A549 (cell line): ENCODE data around the gene AMOTL1. TPM values are rescaled to one million over a fixed set of nuclear protein-coding genes. Genes with fewer than 3 reads are reported as not detected.

Source experiments
- ATAC-seq, 2 experiments: fragments of 200-7000 bp in 1 of 2; fragments of >200 bp in 1 of 2; cut with Nextera tagmentation in 1 of 2; cut with Tn5 transposase in 1 of 2; 3 replicates each; pipeline versions ENCODE4 v1.8.0 to v1.9.1; 2018 to 2020; ENCODE audit warnings: mild to moderate bottlenecking in 1 of 2, moderate library complexity in 1 of 2
- CTCF ChIA-PET: fragments of 300-600 bp; sonication (Branson Sonifier 250); formaldehyde crosslinking; extraction: SDS; loops from one replicate; lab custom pipeline; 2021; ENCODE audit warnings: antibody characterized with exemption, inconsistent platforms; lab: Yijun Ruan, JAX
- POLR2A ChIA-PET: fragments of 350-600 bp; formaldehyde crosslinking; extraction: SDS; loops from one replicate; lab custom pipeline; 2021; ENCODE audit warnings: antibody characterized with exemption, inconsistent platforms; lab: Yijun Ruan, JAX
- DNase-seq, 2 experiments: peaks; one replicate each; pipeline versions ENCODE4 v3.0.0 to v3.0.0-alpha.2; 2011 to 2016; ENCODE audit warnings: low read depth in 1 of 2, low spot score in 1 of 2
- FAIRE-seq: peaks from 2 replicates; lab custom pipeline; 2011; peaks lifted over from hg19 to GRCh38; lab: Jason Lieb, UNC
- H3K27ac ChIP-seq, 2 experiments: fragments of >200 bp; sonication (Bioruptor Twin); formaldehyde crosslinking; 3 replicates each; pipeline ENCODE4 v1.5.1; 2016 to 2017
- H3K4me1 ChIP-seq: fragments of >200 bp; sonication (Bioruptor Twin); formaldehyde crosslinking; 3 replicates; pipeline ENCODE4 v1.6.1; 2016
- H3K4me2 ChIP-seq: fragments of >200 bp; sonication (Bioruptor Twin); formaldehyde crosslinking; 3 replicates; pipeline ENCODE4 v1.6.1; 2016
- H3K4me3 ChIP-seq: fragments of >200 bp; sonication (Bioruptor Twin); formaldehyde crosslinking; 3 replicates; pipeline ENCODE4 v1.5.1; 2016
- H3K9me3 ChIP-seq: fragments of >200 bp; sonication (Bioruptor Twin); formaldehyde crosslinking; 3 replicates; pipeline ENCODE4 v1.6.1; 2016
- CBX2 ChIP-seq: fragments of 200-600 bp; sonication (generic); IDR thresholded peaks from 2 replicates; pipeline ENCODE4 v1.6.1; 2016; ENCODE audit warnings: low read depth, mild to moderate bottlenecking, borderline replicate concordance
- CBX8 ChIP-seq: fragments of 200-600 bp; sonication (generic); IDR thresholded peaks from 2 replicates; pipeline ENCODE4 v1.6.1; 2016
- CEBPB ChIP-seq, 2 experiments: fragments of >200 bp in 1 of 2; sonication (Bioruptor Twin) in 1 of 2; formaldehyde crosslinking in 1 of 2; IDR thresholded peaks; 2 replicates each; pipeline ENCODE4 v1.6.1; 2012 to 2016
- CTCF ChIP-seq: fragments of >200 bp; sonication (Bioruptor Twin); formaldehyde crosslinking; IDR thresholded peaks from 3 replicates; pipeline ENCODE4 v1.5.1; 2016
- FOSL2 ChIP-seq, 2 experiments: fragments of 450-650 bp in 1 of 2; fragments of >200 bp in 1 of 2; sonication (Bioruptor Twin) in 1 of 2; formaldehyde crosslinking; IDR thresholded peaks; 2 replicates each; pipeline versions ENCODE4 v1.5.0 to v1.6.1; 2016 to 2020; ENCODE audit warnings: mild to moderate bottlenecking in 1 of 2, moderate library complexity in 1 of 2
- HDAC2 ChIP-seq: fragments of 200-600 bp; sonication (generic); IDR thresholded peaks from 2 replicates; pipeline ENCODE4 v1.6.1; 2016
- HEYL ChIP-seq: fragments of 250-450 bp; sonication (Bioruptor Pico); IDR thresholded peaks from 2 replicates; pipeline ENCODE4 v1.8.0; 2021; ENCODE audit warnings: mild to moderate bottlenecking, moderate library complexity
- HOXB13 ChIP-seq: fragments of 250-450 bp; sonication (Bioruptor Pico); IDR thresholded peaks from 2 replicates; pipeline ENCODE4 v1.5.0; 2020; ENCODE audit warnings: low read depth, mild to moderate bottlenecking, moderate library complexity
- MAX ChIP-seq: IDR thresholded peaks from 2 replicates; pipeline ENCODE4 v1.6.1; 2012
- MAZ ChIP-seq: fragments of 150-350 bp; IDR thresholded peaks from 2 replicates; pipeline ENCODE4 v1.6.1; 2014; ENCODE audit warnings: antibody characterized with exemption, low read depth, low read length, borderline replicate concordance
- MYC ChIP-seq: IDR thresholded peaks from 2 replicates; pipeline ENCODE4 v1.6.1; 2012; ENCODE audit warnings: mild to moderate bottlenecking, inconsistent platforms, low read length, improper control_type of control experiment, borderline replicate concordance
- NR3C1 ChIP-seq: fragments of >200 bp; sonication (Bioruptor Twin); formaldehyde crosslinking; IDR thresholded peaks from 3 replicates; pipeline ENCODE4 v1.6.1; 2017
- PHF8 ChIP-seq: fragments of 200-600 bp; sonication (generic); IDR thresholded peaks from 2 replicates; pipeline ENCODE4 v1.6.1; 2016; ENCODE audit warnings: low read depth, mild to moderate bottlenecking, antibody characterized with exemption, moderate library complexity, borderline replicate concordance
- POLR2A ChIP-seq: IDR thresholded peaks from 2 replicates; pipeline ENCODE4 v1.6.1; 2012; ENCODE audit warnings: mild to moderate bottlenecking, low read length
- POLR2AphosphoS2 ChIP-seq: conservative IDR thresholded peaks from 2 replicates; pipeline ENCODE4 v1.6.1; 2012; ENCODE audit warnings: low read length, improper control_type of control experiment, inconsistent platforms
- RAD21 ChIP-seq, 2 experiments: fragments of >200 bp in 1 of 2; sonication (Bioruptor Twin) in 1 of 2; formaldehyde crosslinking in 1 of 2; IDR thresholded peaks in 1 of 2; conservative IDR thresholded peaks in 1 of 2; 2 replicates in 1 of 2; 3 replicates in 1 of 2; pipeline ENCODE4 v1.6.1; 2012 to 2018; ENCODE audit warnings: inconsistent platforms in 1 of 2
- RARB ChIP-seq: fragments of 250-450 bp; sonication (Bioruptor Pico); IDR thresholded peaks from 2 replicates; pipeline ENCODE4 v1.8.0; 2021; ENCODE audit warnings: mild to moderate bottlenecking, moderate library complexity
- RCOR1 ChIP-seq: fragments of 150-350 bp; IDR thresholded peaks from 2 replicates; pipeline ENCODE4 v1.6.1; 2014; ENCODE audit warnings: antibody characterized with exemption, low read length, low read depth
- SREBF2 ChIP-seq: fragments of 450-650 bp; IDR thresholded peaks from 2 replicates; pipeline ENCODE4 v1.6.1; 2014; ENCODE audit warnings: mild to moderate bottlenecking, moderate library complexity
- TP53 ChIP-seq: fragments of 250-450 bp; sonication (Bioruptor Pico); IDR thresholded peaks from 2 replicates; pipeline ENCODE4 v1.5.0; 2021; ENCODE audit warnings: mild to moderate bottlenecking, moderate library complexity
- USF2 ChIP-seq: fragments of 450-650 bp; IDR thresholded peaks from 2 replicates; pipeline ENCODE4 v1.6.1; 2014; ENCODE audit warnings: antibody characterized with exemption
- ZC3H11A ChIP-seq: fragments of 450-650 bp; IDR thresholded peaks from 2 replicates; pipeline ENCODE4 v1.6.1; 2014; ENCODE audit warnings: antibody characterized with exemption, mild to moderate bottlenecking
- ZNF302 ChIP-seq: fragments of 250-450 bp; sonication (Bioruptor Pico); IDR thresholded peaks from 2 replicates; pipeline ENCODE4 v1.9.0; 2021; ENCODE audit warnings: inconsistent platforms, mild to moderate bottlenecking, moderate library complexity
- WGBS: methylation state at CpG from one replicate; pipeline ENCODE4 v1.1.6; 2017; ENCODE audit errors: missing lambda C conversion rate; 5-methylcytosine and 5-hydroxymethylcytosine counted together
- polyA minus RNA-seq: library from RNA; depleted of rRNA, polyadenylated mRNA; stranded (reverse); fragments of >200 nt; gene quantifications from 2 replicates; pipeline ENCODE4 v1.2.3, GENCODE V29; 2011; rRNA and poly(A)+ RNA removed
- polyA plus RNA-seq, 4 experiments: library from polyadenylated mRNA; depleted of rRNA in 3 of 4; stranded (reverse); fragments of >200 nt; fragmentation: RNase III in 1 of 4; extraction: RNeasy Plus Mini Kit Qiagen cat#74134 plus additional on column Dnase treatment in 1 of 4; gene quantifications; 2 replicates in 3 of 4; 3 replicates in 1 of 4; pipeline ENCODE4 v1.2.3, GENCODE V29; 2011 to 2017

The AMOTL1 gene
- polyA plus RNA-seq (2011; rRNA removed) (12.2 TPM in 2 replicates), polyA plus RNA-seq (2017; fragmentation: RNase III; extraction: RNeasy Plus Mini Kit Qiagen cat#74134 plus additional on column Dnase treatment) (3.4 to 4.0 TPM (median 3.9 TPM) in 3 replicates), polyA minus RNA-seq (21.9 and 24.8 TPM in 2 replicates)
- 2.8 and 3.1 TPM in 2 replicates for polyA plus RNA-seq (2012; cell fraction: cytosol; rRNA removed)
- 4.4 and 5.1 TPM in 2 replicates for polyA plus RNA-seq (2012; cell fraction: nucleus; rRNA removed)

- Histone ChIP-seq H3K4me1 (peaks cover 20% of the 10 kb centered on the region; the same call in 2 of the 3 replicates), H3K9me3 (no peaks in the 10 kb centered on the region), H3K4me2 (peak within 1 kb of the TSS; percentile 65), H3K27ac (peak within 1 kb of the TSS; percentile 78 to 93), H3K4me3 (peak within 1 kb of the TSS; percentile 73)
- TF ChIP-seq ZNF302 (CRISPR knock-in tag), result no peak
- TF ChIP-seq RAD21 (conservative IDR thresholded peaks at IDR 0.05 in 1 of 2, IDR thresholded peaks at IDR 0.05 in 1 of 2), result peak; percentile 21 to 36; a peak in 2 of 5 replicates
- TF ChIP-seq POLR2A, result peak; percentile 44
- TF ChIP-seq MAX, result no peak
- TF ChIP-seq HOXB13 (CRISPR knock-in tag), result no peak
- FAIRE-seq, result no peak
- POLR2A ChIA-PET, result interaction anchor here (1.0 kb wide), 1 partner anchor 36 kb away, joined by 3 read pairs; no protein-coding TSS in a partner anchor
- 25% methylated on average over 24 of the region's 57 CpGs for WGBS
- CTCF ChIA-PET, result interaction anchor here (0.6 to 3.2 kb wide), 3 partner anchors 27 to 145 kb away, joined by 3 to 15 read pairs (median 3); no protein-coding TSS in a partner anchor
- ATAC-seq, result peak; percentile 88 to 92
- peak in 1 of 2 experiments; percentile 74 for DNase-seq
Observed at GRCh38 chr11:94767701-94768601, at the start of gene AMOTL1. Gene AMOTL1, plus strand, starts transcription at chr11:94768356. Its CDS starts 156 bp downstream, at chr11:94768512.

- POLR2A ChIA-PET, result interaction anchor here (0.5 kb wide), 1 partner anchor 951 kb away, joined by 3 read pairs; no protein-coding TSS in a partner anchor
- FAIRE-seq, result no peak
Observed at GRCh38 chr11:94719876-94720275, 48.3 kb upstream of the AMOTL1 start.

More at GRCh38 chr11:94719876-94720275, 48.3 kb upstream of the AMOTL1 start:
- H3K4me3 ChIP-seq, result no peak overlapping the region
- H3K9me3 ChIP-seq, result no peaks in the 10 kb centered on the region
- no peak for DNase-seq
- no peak overlapping the region for H3K4me2 ChIP-seq
- CTCF ChIA-PET, result no interaction called here
- no peaks in the 10 kb centered on the region for H3K4me1 ChIP-seq
- TF ChIP-seq TP53 (CRISPR knock-in tag) (no peak), CBX8 (no peak), HDAC2 (no peak), CTCF (no peak), HEYL (CRISPR knock-in tag) (no peak), SREBF2 (no peak), MAZ (no peak), POLR2AphosphoS2 (no peak), FOSL2 (IDR thresholded peaks at IDR 0.05) (no peak), FOSL2 (CRISPR knock-in tag; IDR thresholded peaks at IDR 0.05) (no peak), USF2 (no peak), CEBPB (IDR thresholded peaks at IDR 0.05) (no peak), RARB (no peak), CBX2 (no peak), MYC (no peak), PHF8 (no peak), ZC3H11A (no peak), RCOR1 (no peak), NR3C1 (no peak)
- no peak for ATAC-seq
- 90% methylated on average over 3 of the region's 3 CpGs for whole genome bisulfite sequencing
- H3K27ac ChIP-seq, result no peak overlapping the region
